Osteoblast (primary cell): ENCODE data around the gene PPP1R9A. TPM values are rescaled to one million over a fixed set of nuclear protein-coding genes. Genes with fewer than 3 reads are reported as not detected.

Experiments used
- DNase-seq: peaks from one replicate; pipeline ENCODE4 v3.0.0; 2011; ENCODE audit warnings: low spot score, mixed read lengths; ENCODE audit not compliant: insufficient read length; ENCODE audit errors: missing footprints
- H2AFZ ChIP-seq: 2 replicates; pipeline ENCODE4 v1.6.0; 2011; ENCODE audit warnings: mild to moderate bottlenecking, low read length
- H3K27ac ChIP-seq: 2 replicates; pipeline ENCODE4 v1.5.1; 2011; ENCODE audit warnings: mild to moderate bottlenecking, low read depth, low read length, moderate library complexity
- H3K27me3 ChIP-seq: 2 replicates; pipeline ENCODE4 v1.6.0; 2012; ENCODE audit warnings: mild to moderate bottlenecking, control low read depth, inconsistent platforms, low read length, moderate library complexity; ENCODE audit not compliant: insufficient read depth
- H3K36me3 ChIP-seq: 2 replicates; pipeline ENCODE4 v1.5.1; 2011; ENCODE audit warnings: mild to moderate bottlenecking, low read length, control low read depth, moderate library complexity; ENCODE audit not compliant: insufficient read depth
- H3K4me1 ChIP-seq: 2 replicates; pipeline ENCODE4 v1.5.1; 2011; ENCODE audit warnings: mild to moderate bottlenecking, low read length, control low read depth, moderate library complexity; ENCODE audit not compliant: insufficient read depth
- H3K4me2 ChIP-seq: 2 replicates; pipeline ENCODE4 v1.6.0; 2011; ENCODE audit warnings: mild to moderate bottlenecking, low read length; ENCODE audit not compliant: insufficient read depth
- H3K4me3 ChIP-seq: fragments of 200-600 bp; sonication (generic); 3 replicates; pipeline ENCODE4 v1.5.1; 2012; ENCODE audit warnings: mild to moderate bottlenecking, low read length, inconsistent platforms; ENCODE audit not compliant: insufficient read depth
- H3K79me2 ChIP-seq: 2 replicates; pipeline ENCODE4 v1.6.0; 2012; ENCODE audit warnings: mild to moderate bottlenecking, low read length, control low read depth, inconsistent platforms; ENCODE audit not compliant: insufficient read depth
- H3K9me3 ChIP-seq: 2 replicates; pipeline ENCODE4 v1.5.1; 2011; ENCODE audit warnings: low read depth, low read length, control low read depth
- H4K20me1 ChIP-seq: 2 replicates; pipeline ENCODE4 v1.6.0; 2012; ENCODE audit warnings: mild to moderate bottlenecking, low read length, control low read depth; ENCODE audit not compliant: insufficient read depth
- total RNA-seq: library from RNA; depleted of rRNA; stranded (reverse); fragments of >200 nt; gene quantifications from 2 replicates; pipeline ENCODE4 v1.2.3, GENCODE V29; 2012
- TF ChIP-seq, protein P1 (sequence below): IDR thresholded peaks from 2 replicates; pipeline ENCODE4 v1.5.1; 2011; ENCODE audit warnings: mild to moderate bottlenecking, low read depth, low read length, moderate library complexity; ENCODE audit errors: extremely low read depth

PPP1R9A gene
- total RNA-seq, 1 donor: under 0.01 TPM

DNA sequence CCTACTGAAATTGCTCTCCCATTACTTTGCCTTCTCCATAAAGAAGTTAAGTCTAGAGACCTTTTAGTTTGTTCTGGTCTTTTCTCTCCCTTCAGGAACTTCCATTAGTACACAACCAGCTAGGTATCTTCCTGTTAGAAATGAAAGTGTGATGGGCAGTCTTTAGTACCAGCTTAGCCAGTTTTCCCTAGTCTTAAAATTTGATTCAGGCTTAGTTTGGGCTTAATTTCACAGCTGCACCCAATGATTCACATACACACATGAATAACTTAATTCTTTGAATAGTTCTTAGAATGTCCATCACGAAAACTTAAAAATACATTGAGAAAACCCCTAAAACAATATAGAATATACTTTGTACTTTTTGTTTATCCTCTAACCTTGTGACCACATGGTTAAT, 2.4 kb upstream of the PPP1R9A start:
- TF ChIP-seq, protein P1, sequence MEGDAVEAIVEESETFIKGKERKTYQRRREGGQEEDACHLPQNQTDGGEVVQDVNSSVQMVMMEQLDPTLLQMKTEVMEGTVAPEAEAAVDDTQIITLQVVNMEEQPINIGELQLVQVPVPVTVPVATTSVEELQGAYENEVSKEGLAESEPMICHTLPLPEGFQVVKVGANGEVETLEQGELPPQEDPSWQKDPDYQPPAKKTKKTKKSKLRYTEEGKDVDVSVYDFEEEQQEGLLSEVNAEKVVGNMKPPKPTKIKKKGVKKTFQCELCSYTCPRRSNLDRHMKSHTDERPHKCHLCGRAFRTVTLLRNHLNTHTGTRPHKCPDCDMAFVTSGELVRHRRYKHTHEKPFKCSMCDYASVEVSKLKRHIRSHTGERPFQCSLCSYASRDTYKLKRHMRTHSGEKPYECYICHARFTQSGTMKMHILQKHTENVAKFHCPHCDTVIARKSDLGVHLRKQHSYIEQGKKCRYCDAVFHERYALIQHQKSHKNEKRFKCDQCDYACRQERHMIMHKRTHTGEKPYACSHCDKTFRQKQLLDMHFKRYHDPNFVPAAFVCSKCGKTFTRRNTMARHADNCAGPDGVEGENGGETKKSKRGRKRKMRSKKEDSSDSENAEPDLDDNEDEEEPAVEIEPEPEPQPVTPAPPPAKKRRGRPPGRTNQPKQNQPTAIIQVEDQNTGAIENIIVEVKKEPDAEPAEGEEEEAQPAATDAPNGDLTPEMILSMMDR: no peak
- no peak for DNase-seq
- Histone ChIP-seq H3K4me3 (no peak overlapping the region), H3K4me1 (peaks cover 6% of the 10 kb centered on the region), H3K27me3 (peaks cover 46% of the 10 kb centered on the region), H3K79me2 (no peaks in the 10 kb centered on the region), H3K36me3 (no peaks in the 10 kb centered on the region), H4K20me1 (no peaks in the 10 kb centered on the region), H3K4me2 (no peak overlapping the region), H2AFZ (no peak overlapping the region), H3K27ac (no peak overlapping the region), H3K9me3 (no peaks in the 10 kb centered on the region)

- Histone ChIP-seq H3K9me3 (no peaks in the 10 kb centered on the region), H3K27me3 (peaks cover 58% of the 10 kb centered on the region), H3K4me1 (peaks cover 6% of the 10 kb centered on the region), H2AFZ (no peak overlapping the region), H4K20me1 (no peaks in the 10 kb centered on the region), H3K4me2 (no peak overlapping the region), H3K36me3 (no peaks in the 10 kb centered on the region), H3K4me3 (no peak overlapping the region), H3K27ac (no peak overlapping the region), H3K79me2 (no peaks in the 10 kb centered on the region)
- TF ChIP-seq, protein P1: no peak
- DNase-seq: no peak
These were observed 1.1 kb upstream of the PPP1R9A start for GRCh38 chr7:94906065-94906851.

- Histone ChIP-seq H3K36me3 (no peaks in the 10 kb centered on the region), H2AFZ (peak overlapping the region; percentile 41), H3K27me3 (peaks cover 56% of the 10 kb centered on the region), H4K20me1 (no peaks in the 10 kb centered on the region), H3K27ac (no peak overlapping the region), H3K4me2 (peak overlapping the region; percentile 76), H3K79me2 (no peaks in the 10 kb centered on the region), H3K4me1 (peaks cover 6% of the 10 kb centered on the region), H3K4me3 (peak overlapping the region; percentile 62), H3K9me3 (no peaks in the 10 kb centered on the region)
- TF ChIP-seq, protein P1: no peak
- peak; percentile 89 for DNase-seq
These were observed 473 bp downstream of the PPP1R9A start for GRCh38 chr7:94907811-94908322.
